HG02852 (cell line): Measurements from ENCODE around the gene TGFBR3L.
"Not testable (repeated sequence)": the region's sequence is repeated elsewhere in the genome, so short reads cannot be mapped to it uniquely, and the experiment has no call there.

Experiments
- ATAC-seq: cut with Tn5 transposase; IDR thresholded peaks from one replicate; pipeline ENCODE4 v1.9.1; 2021; ENCODE audit warnings: mild to moderate bottlenecking, moderate library complexity; ENCODE audit not compliant: unreplicated experiment

Gene TGFBR3L

GRCh38 chr19:7926727-7927604 lies 12.3 kb downstream of the TGFBR3L start:
- ATAC-seq = no peak

DNA sequence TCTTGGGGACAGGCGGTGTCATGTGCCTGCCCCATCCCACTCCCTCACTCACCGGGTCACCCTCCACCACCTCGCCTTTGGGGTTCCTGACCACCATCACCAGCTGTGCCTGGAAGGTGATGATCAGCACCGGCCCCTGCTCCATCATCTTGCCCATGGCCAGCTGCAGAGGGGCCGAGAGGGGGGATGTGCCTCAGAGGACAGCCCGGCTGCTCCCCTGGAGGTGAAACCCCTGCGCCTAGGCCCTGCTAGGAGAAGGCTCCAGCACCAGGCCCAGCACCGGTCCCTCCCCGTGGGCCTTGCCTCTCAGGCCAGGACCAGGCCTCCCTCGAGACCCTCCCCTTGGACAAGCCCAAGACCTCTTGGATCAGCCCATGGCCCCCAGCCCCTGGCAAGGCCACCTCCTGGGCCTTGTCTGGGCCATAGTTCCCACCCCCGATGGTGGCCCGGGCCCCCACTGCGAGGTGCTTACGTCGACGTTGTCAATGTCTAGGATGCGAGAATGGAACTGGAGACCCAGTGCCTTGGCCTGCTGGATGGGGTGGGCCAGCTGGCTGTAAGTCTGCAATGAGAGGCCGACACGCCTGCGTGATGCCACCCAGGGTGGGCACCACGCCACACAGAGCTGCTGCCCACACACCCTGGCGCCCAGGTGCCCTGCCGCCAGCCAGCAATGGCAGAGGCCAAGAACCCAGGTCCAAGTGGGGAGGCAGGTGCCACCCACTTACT lies 13.1 kb downstream of the TGFBR3L start:
- no peak for ATAC-seq

DNA sequence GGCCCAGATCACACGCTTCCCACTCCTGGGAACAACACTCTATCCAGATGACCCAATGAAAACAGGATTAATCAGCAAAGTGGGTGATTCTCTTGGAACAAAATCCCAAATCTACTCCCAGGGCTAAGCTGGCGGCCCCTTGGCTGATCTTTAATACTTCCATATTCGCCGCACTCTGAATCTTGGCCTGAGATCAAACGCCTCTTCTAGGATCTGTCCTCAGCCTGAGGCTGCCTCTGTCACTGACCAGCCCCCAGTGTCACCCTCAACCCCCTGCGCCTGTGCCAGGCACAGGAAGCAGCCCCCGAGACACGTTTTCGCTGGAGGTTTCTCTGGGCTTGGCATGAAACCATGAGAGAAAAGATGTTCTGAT lies 13.7 kb downstream of the TGFBR3L start:
- ATAC-seq = no peak

DNA sequence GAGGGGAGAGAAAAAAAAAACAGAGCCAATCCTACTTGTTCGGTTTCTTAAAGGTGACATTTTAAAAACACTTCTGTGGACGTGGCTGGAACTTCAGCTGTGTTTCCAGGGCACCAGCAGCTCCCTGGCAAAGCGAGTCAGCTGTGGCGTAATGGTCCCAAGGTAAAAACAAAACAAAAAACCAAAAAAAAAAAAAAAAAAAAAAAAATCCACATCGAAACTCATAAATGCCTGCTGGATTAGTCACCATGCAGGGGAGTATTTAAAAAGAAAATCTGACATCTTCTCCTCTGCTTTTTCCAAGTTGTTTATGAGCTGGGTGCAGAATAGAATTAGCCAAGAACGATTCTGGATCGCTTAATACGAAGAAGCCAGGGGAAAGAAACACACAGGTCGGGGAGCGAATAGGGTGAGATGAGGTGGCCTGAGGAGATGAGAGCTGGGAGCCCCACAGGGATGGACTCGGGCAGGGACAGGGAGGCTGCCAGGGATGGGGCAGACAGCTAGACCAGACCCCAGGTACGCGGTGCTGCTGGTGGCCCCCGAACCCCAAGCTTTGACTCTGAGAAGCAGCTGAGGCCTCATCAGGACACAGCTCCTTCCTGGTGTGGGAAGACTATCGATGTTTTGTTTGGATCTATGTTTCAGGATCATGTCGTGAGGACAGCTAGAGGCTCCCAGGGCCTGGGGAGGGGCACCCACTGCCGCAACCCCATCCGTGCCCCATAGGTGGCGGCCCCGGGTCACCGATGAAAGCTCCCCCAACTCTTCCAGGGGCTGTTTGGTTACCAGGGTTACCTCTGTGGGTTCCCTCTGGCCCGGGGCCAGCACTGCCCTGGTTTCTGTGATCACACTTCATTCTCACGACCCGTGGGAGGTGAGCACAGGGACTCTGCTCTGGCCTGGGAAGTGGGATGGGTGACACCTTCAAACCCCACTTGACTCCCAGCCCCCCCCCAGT lies 14.4 kb downstream of the TGFBR3L start:
- no peak for ATAC-seq

DNA sequence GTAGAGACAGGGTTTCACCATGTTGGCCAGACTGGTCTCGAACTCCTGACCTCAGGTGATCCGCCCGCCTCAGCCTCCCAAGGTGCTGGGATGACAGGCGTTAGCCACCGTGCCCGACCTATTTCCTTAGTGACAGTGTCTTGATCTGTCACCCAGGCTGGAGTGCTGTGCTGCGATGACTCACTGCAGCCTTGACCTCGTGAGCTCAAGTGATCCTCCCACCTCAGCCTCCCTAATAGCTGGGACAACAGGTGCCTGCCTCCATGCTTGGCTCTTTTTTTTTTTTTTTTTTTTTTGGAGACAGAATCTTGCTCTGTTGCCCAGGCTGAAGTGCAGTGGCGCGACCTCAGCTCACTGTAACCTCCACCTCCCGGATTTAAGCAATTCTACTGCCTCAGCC lies 15.4 kb downstream of the TGFBR3L start:
- ATAC-seq = not testable (repeated sequence)

DNA sequence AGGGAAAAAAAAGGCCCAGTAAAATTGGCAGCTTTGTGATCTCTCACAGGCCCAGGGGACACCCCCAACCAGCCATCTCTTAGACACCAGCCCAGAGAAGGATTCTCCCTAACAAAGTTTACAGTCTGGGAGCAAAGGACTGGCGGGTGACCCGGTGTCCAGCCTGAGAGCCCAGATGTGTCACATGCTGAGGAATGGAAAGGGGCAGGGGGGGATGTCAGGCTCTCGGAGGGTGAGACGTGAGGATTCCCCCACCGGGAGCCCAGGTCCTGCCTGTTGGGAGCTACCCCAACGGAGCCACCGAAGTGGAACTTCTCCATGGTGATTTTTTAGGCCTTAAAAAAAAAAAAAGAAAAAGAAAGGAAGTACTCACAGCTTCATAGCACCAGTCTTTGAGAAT lies 16.1 kb downstream of the TGFBR3L start:
- ATAC-seq = no peak

GRCh38 chr19:7931221-7932061 lies 16.8 kb downstream of the TGFBR3L start:
- ATAC-seq = no peak

GRCh38 chr19:7932276-7932929 lies 17.8 kb downstream of the TGFBR3L start:
- no peak for ATAC-seq

DNA sequence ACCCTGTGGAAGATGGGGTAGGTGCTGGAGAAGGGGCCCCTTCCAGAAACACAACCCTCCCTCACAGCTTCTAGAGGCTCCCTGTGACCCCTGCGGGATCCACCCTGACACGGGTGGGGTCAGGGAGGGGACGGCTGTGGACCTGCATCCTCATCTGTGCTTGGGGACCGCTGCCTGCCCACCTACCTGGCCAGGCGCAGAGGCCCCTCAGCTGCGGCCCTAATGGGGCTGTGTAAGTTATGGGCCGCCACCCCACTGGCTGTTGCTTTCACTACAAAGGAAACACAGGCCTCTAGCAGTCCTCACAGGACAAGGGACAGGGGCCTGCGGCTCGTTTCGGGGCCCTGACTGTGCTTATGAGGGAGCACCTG lies 18.3 kb downstream of the TGFBR3L start:
- ATAC-seq = no peak

- no peak for ATAC-seq
These were observed 18.8 kb downstream of the TGFBR3L start for GRCh38 chr19:7933411-7933810.

GRCh38 chr19:7933828-7934725 lies 19.4 kb downstream of the TGFBR3L start:
- ATAC-seq = no peak

DNA sequence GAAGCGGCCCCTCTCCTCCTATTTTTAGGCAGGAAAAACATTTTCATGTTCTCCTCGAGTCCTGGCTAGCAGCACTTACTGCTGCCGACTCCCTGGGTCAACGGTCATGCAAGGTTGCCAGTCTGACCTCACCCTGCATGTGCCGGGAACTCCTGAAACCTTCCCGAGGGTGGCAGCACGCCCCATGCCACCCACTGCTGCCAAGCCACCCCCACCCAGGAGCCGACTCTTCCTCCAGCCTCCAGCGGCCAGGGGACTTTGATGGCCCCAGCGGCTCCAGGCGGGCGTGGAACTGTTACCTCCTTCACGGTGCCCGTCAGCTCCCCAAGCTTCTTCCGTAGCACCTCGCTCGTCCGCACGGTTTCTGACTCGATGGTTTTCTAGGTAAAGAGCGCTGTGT lies 20.1 kb downstream of the TGFBR3L start:
- ATAC-seq = no peak

DNA sequence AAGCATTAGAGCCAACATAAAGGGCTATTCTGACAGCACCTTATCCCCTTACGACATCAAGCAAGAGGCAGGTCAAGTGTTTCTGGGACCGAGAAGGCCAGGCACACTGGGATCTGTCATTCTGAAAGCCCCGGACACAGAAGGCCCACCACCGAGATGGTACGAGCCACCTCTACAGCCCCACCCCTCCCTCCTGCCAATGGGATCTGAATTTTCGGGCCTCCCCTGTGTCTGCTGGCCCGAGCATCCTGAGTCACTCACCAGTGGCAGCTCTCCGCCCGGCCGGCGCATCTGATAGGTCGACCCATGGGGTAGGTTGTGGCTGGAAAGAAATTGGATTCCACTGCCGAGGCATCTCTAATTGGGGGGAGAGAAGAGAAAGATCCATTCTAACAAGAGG lies 26.2 kb downstream of the TGFBR3L start:
- ATAC-seq = no peak

DNA sequence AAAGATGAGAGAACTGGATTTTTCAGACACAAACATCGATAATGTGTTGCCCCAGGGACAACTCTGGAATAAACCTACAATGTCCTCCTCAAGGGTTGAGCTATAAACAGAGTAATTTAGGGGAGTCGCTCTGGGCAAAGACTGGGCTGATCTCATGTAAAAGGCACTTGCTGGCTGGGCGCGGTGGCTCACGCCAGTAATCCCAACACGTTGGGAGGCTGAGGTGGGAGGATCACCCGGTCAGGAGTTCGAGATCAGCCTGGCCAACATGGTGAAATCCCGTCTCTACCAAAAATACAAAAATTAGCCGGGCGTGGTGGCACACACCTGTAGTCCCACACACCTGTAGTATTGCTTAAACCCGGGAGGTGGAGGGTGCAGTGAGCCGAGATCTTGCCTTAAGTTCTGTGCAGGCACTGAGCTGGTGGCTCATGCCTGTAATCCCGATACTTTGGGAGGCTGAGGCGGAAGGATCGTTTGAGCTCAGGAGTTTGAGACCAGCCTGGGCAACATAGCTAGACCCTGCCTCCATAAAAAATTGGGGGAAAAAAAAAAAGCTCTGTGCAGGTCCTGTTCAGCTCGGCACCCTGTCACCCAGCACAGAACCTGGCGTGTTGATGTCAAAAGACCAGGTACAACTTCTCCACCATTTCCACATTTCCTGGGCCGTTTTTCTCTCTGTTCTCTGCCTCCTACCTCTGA lies 27.4 kb downstream of the TGFBR3L start:
- no peak for ATAC-seq

- peak; percentile 9 for ATAC-seq
These were observed 28.4 kb downstream of the TGFBR3L start for GRCh38 chr19:7942981-7943443.

DNA sequence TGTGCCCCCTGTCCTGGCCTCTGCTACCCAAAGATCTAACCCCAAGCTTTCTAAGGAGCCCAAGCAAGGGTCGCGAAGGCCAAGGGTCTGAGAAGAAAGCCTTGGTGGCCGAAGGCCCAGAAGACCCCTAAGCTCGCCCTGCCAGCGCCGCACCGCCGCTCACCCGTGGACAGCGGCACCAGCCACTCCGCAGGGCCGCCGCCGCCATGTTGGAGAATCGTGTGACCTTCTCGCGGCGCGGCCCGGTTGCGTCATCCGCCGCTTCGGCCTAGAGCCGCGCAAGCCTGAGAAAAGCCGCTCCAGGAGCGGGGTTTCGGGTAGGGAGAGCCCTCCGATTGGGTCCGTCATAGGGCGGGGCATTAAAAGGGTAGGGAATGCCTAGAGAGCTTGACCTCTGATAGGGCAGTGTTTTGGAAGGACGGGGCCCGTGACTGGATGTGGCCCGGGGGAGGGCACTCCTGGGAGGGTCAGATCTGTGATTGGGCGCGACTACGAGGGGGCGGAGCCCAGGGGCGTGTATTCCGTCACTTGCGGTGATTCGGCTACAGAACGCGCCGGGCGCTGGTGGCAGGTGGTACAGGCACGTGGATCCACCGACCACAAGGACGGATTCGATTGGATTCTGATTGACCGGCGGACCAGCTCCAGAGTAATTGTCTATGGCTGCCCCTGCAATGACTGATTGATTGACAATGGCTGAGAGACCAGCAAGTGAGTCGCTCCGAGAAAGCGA lies 29.0 kb downstream of the TGFBR3L start, which contains the start of gene TIMM44:
TSS of gene TIMM44 (minus strand) at position 223 of the 733 bp plus-strand sequence. CDS start at position 208, 15 bp downstream.
- ATAC-seq = peak; percentile 94

- ATAC-seq = peak; percentile 27
These were observed 29.6 kb downstream of the TGFBR3L start for GRCh38 chr19:7944177-7944761.
